OCI-LY1 (cell line): ENCODE data around the gene ARHGEF2.

Source experiments
- H2AFZ ChIP-seq: fragments of 200-600 bp; sonication (generic), shearing (Covaris generic); 2 replicates; pipeline ENCODE4 v1.6.0; 2014; ENCODE audit warnings: antibody characterized with exemption, mild to moderate bottlenecking, low read length
- H3F3A ChIP-seq: fragments of 200-600 bp; sonication (generic), shearing (Covaris generic); 2 replicates; pipeline ENCODE4 v1.6.0; 2014; ENCODE audit warnings: mild to moderate bottlenecking, antibody characterized with exemption, low read length, moderate library complexity; ENCODE audit not compliant: insufficient read depth
- H3K27ac ChIP-seq: fragments of 200-600 bp; sonication (generic); 2 replicates; pipeline ENCODE4 v1.5.1; 2014; ENCODE audit warnings: low read length, mixed run types, mild to moderate bottlenecking, low read depth; ENCODE audit not compliant: poor library complexity, severe bottlenecking
- H3K27me3 ChIP-seq: fragments of 200-600 bp; sonication (generic); 2 replicates; pipeline ENCODE4 v1.6.0; 2014; ENCODE audit warnings: antibody characterized with exemption, mild to moderate bottlenecking, low read length, moderate library complexity; ENCODE audit not compliant: insufficient read depth
- H3K36me3 ChIP-seq: fragments of 200-600 bp; sonication (generic); 2 replicates; pipeline ENCODE4 v1.6.1; 2014; ENCODE audit warnings: mild to moderate bottlenecking, antibody characterized with exemption, low read length, moderate library complexity, mixed read lengths; ENCODE audit not compliant: insufficient read depth
- H3K4me1 ChIP-seq: fragments of 200-600 bp; sonication (generic); 2 replicates; pipeline ENCODE4 v1.5.1; 2014; ENCODE audit warnings: mild to moderate bottlenecking, low read length, moderate library complexity; ENCODE audit not compliant: insufficient read depth, severe bottlenecking
- H3K4me2 ChIP-seq: fragments of 200-600 bp; sonication (generic), shearing (Covaris generic); 2 replicates; pipeline ENCODE4 v1.6.1; 2014; ENCODE audit warnings: low read length
- H3K4me3 ChIP-seq: fragments of 200-600 bp; sonication (generic); 2 replicates; pipeline ENCODE4 v1.5.1; 2014; ENCODE audit warnings: low read length, low read depth, mild to moderate bottlenecking, mixed read lengths; ENCODE audit not compliant: poor library complexity, severe bottlenecking
- H3K79me2 ChIP-seq: fragments of 200-600 bp; shearing (Covaris generic); 2 replicates; pipeline ENCODE4 v1.6.1; 2016; ENCODE audit warnings: mixed run types, low read length, mixed read lengths; ENCODE audit not compliant: insufficient read depth
- H3K9ac ChIP-seq: fragments of 200-600 bp; sonication (generic), shearing (Covaris generic); 2 replicates; pipeline ENCODE4 v1.6.1; 2014; ENCODE audit warnings: mild to moderate bottlenecking, low read length, mixed read lengths
- H3K9me2 ChIP-seq: fragments of 200-600 bp; sonication (generic), shearing (Covaris generic); 2 replicates; pipeline ENCODE4 v1.6.1; 2014; ENCODE audit warnings: low read depth, mild to moderate bottlenecking, low read length, mixed read lengths
- H3K9me3 ChIP-seq: fragments of 200-600 bp; shearing (Covaris generic); 2 replicates; pipeline ENCODE4 v1.6.1; 2014; ENCODE audit warnings: low read length, mixed read lengths
- H4K20me1 ChIP-seq: fragments of 200-600 bp; sonication (generic), shearing (Covaris generic); 2 replicates; pipeline ENCODE4 v1.6.0; 2016; ENCODE audit warnings: mild to moderate bottlenecking, low read length; ENCODE audit not compliant: insufficient read depth
- CTCF ChIP-seq: fragments of 200-600 bp; sonication (generic), shearing (Covaris generic); IDR thresholded peaks from 2 replicates; pipeline ENCODE4 v1.5.1; 2017; ENCODE audit warnings: mild to moderate bottlenecking, antibody characterized with exemption, low read length, moderate library complexity, mixed read lengths
- EZH2 ChIP-seq: fragments of 200-600 bp; sonication (generic), shearing (Covaris generic); IDR thresholded peaks from 2 replicates; pipeline ENCODE4 v1.8.0; 2017; ENCODE audit warnings: borderline replicate concordance, mixed run types, mild to moderate bottlenecking, antibody characterized with exemption, low read length, moderate library complexity, mixed read lengths

Gene ARHGEF2

GRCh38 chr1:155900161-155900560, 78.2 kb downstream of the ARHGEF2 start:
- H4K20me1 ChIP-seq, result 0 out of 2 replicates have a peak, but pooled peaks cover 2% of the 10 kb centered on the region
- H3K9me3 ChIP-seq, result no peaks in the 10 kb centered on the region
- no peak overlapping the region for H3K9ac ChIP-seq
- no peak overlapping the region for H3K4me2 ChIP-seq
- no peaks in the 10 kb centered on the region for H3K9me2 ChIP-seq
- peaks cover 75% of the 10 kb centered on the region for H3K36me3 ChIP-seq
- H3K4me3 ChIP-seq, result no peak overlapping the region
- H3K79me2 ChIP-seq, result no peaks in the 10 kb centered on the region
- no peak for TF ChIP-seq EZH2
- TF ChIP-seq CTCF, result no peak
- no peaks in the 10 kb centered on the region for H3K4me1 ChIP-seq
- H3K27ac ChIP-seq, result no peak overlapping the region
- no peaks in the 10 kb centered on the region for H3K27me3 ChIP-seq
- no peaks in the 10 kb centered on the region; the same call in 1 of the 2 replicates for H3F3A ChIP-seq
- H2AFZ ChIP-seq, result no peak overlapping the region

GRCh38 chr1:155899683-155900082, 78.7 kb downstream of the ARHGEF2 start:
- H3K36me3 ChIP-seq, result peaks cover 70% of the 10 kb centered on the region
- no peaks in the 10 kb centered on the region; the same call in 1 of the 2 replicates for H3F3A ChIP-seq

GRCh38 chr1:155898888-155899287, 79.5 kb downstream of the ARHGEF2 start:
- Histone ChIP-seq H2AFZ (no peak overlapping the region), H3K27ac (no peak overlapping the region), H3F3A (no peaks in the 10 kb centered on the region; the same call in 1 of the 2 replicates), H3K4me3 (no peak overlapping the region), H3K36me3 (peaks cover 62% of the 10 kb centered on the region), H3K27me3 (no peaks in the 10 kb centered on the region), H3K9me3 (no peaks in the 10 kb centered on the region), H4K20me1 (0 out of 2 replicates have a peak, but pooled peaks cover 2% of the 10 kb centered on the region), H3K9ac (no peak overlapping the region), H3K4me2 (no peak overlapping the region), H3K9me2 (no peaks in the 10 kb centered on the region), H3K4me1 (no peaks in the 10 kb centered on the region), H3K79me2 (no peaks in the 10 kb centered on the region)
- TF ChIP-seq EZH2 (no peak), CTCF (no peak)

More at GRCh38 chr1:155899683-155900082, 78.7 kb downstream of the ARHGEF2 start:
- H3K27ac ChIP-seq, result no peak overlapping the region
- H3K79me2 ChIP-seq, result no peaks in the 10 kb centered on the region
- H3K4me3 ChIP-seq, result no peak overlapping the region
- no peak overlapping the region for H2AFZ ChIP-seq
- 0 out of 2 replicates have a peak, but pooled peaks cover 2% of the 10 kb centered on the region for H4K20me1 ChIP-seq
- H3K9me2 ChIP-seq, result no peaks in the 10 kb centered on the region
- no peak overlapping the region for H3K9ac ChIP-seq
- TF ChIP-seq EZH2 (no peak), CTCF (no peak)
- no peaks in the 10 kb centered on the region for H3K27me3 ChIP-seq
- H3K4me1 ChIP-seq, result no peaks in the 10 kb centered on the region
- no peak overlapping the region for H3K4me2 ChIP-seq
- no peaks in the 10 kb centered on the region for H3K9me3 ChIP-seq
